A673 (cell line): ENCODE results near the gene ZNF839.

Experiments
- CTCF ChIP-seq: fragments of 300-800, 200-600 bp; sonication (generic); conservative IDR thresholded peaks from 2 replicates; pipeline ENCODE4 v1.5.1; 2017; ENCODE audit warnings: low read depth, mild to moderate bottlenecking, antibody characterized with exemption, low read length, moderate library complexity, mixed read lengths
- EZH2 ChIP-seq: fragments of 200-600 bp; sonication (generic); IDR thresholded peaks from 2 replicates; pipeline ENCODE4 v1.6.1; 2017; ENCODE audit warnings: borderline replicate concordance, low read depth, mild to moderate bottlenecking, mixed read lengths, antibody characterized with exemption, low read length; ENCODE audit not compliant: poor library complexity, severe bottlenecking

GRCh38 chr14:102338724-102339123, 19.2 kb downstream of the ZNF839 start:
- TF ChIP-seq CTCF, result no peak
- TF ChIP-seq EZH2, result no peak
